Testis (tissue), 3 donors: ENCODE measurements around the gene CSNK1E. TPM values are rescaled to one million over a fixed set of nuclear protein-coding genes. Genes with fewer than 3 reads are reported as not detected.

ENCODE experiments used
- DNase-seq: peaks from one replicate; pipeline ENCODE4 v3.0.0-alpha.2; 2019
- H3K27ac ChIP-seq, 2 donors: fragments of 200-600 bp; sonication (generic); one replicate each; pipeline ENCODE4 v1.5.1; 2019
- H3K27me3 ChIP-seq: fragments of 200-600 bp; sonication (generic); one replicate; pipeline ENCODE4 v1.5.1; 2019
- H3K36me3 ChIP-seq: fragments of 200-600 bp; sonication (generic); one replicate; pipeline ENCODE4 v1.5.1; 2017; ENCODE audit warnings: low read depth; ENCODE audit errors: missing control alignments
- H3K4me1 ChIP-seq: fragments of 200-600 bp; sonication (generic); one replicate; pipeline ENCODE4 v1.5.1; 2019
- H3K4me3 ChIP-seq, 2 donors: fragments of 200-600 bp; sonication (generic); one replicate each; pipeline ENCODE4 v1.5.1; 2017 to 2019
- H3K9me3 ChIP-seq: fragments of 200-600 bp; sonication (generic); one replicate; pipeline ENCODE4 v1.5.1; 2017
- CTCF ChIP-seq, 3 experiments: fragments of 450-650 bp in 2 of 3; fragments of 200-600 bp in 1 of 3; sonication (generic) in 1 of 3; IDR thresholded peaks; one replicate each; pipeline ENCODE4 v1.5.1; 2016 to 2019; ENCODE audit warnings: antibody characterized with exemption in 3 of 3, mild to moderate bottlenecking in 2 of 3, moderate library complexity in 1 of 3
- POLR2A ChIP-seq: fragments of 450-650 bp; IDR thresholded peaks from one replicate; pipeline ENCODE4 v1.6.1; 2017; ENCODE audit warnings: antibody characterized with exemption, mild to moderate bottlenecking, moderate library complexity
- WGBS, 2 donors: methylation state at CpG; one replicate each; pipeline ENCODE4 v1.1.5; 2018; 5-methylcytosine and 5-hydroxymethylcytosine counted together
- intact Hi-C: fragments of 100-400 bp; cut with DNase I; formaldehyde crosslinking; loops from one replicate; pipeline ENCODE4 v1.15.1; 2023; ENCODE audit warnings: low total_unique reads
- polyA plus RNA-seq: library from polyadenylated mRNA; stranded (reverse); fragments of 350-450 nt; fragmentation: Illumina TruSeq; extraction: RNeasy Lipid Tissue Mini Kit (QIAGEN cat#74804); gene quantifications from one replicate; pipeline ENCODE4 v1.2.3, GENCODE V29; 2014; ENCODE audit warnings: low read depth, low replicate concordance; ENCODE audit not compliant: insufficient read depth
- total RNA-seq, 2 donors: library from RNA; depleted of rRNA; stranded (reverse); fragments of >200 nt; gene quantifications; one replicate each; pipeline ENCODE4 v1.2.3, GENCODE V29; 2016

Gene CSNK1E
- total and polyA plus RNA-seq, 3 donors from 2014 or later = 69.2 to 134 (median 133) TPM

DNA sequence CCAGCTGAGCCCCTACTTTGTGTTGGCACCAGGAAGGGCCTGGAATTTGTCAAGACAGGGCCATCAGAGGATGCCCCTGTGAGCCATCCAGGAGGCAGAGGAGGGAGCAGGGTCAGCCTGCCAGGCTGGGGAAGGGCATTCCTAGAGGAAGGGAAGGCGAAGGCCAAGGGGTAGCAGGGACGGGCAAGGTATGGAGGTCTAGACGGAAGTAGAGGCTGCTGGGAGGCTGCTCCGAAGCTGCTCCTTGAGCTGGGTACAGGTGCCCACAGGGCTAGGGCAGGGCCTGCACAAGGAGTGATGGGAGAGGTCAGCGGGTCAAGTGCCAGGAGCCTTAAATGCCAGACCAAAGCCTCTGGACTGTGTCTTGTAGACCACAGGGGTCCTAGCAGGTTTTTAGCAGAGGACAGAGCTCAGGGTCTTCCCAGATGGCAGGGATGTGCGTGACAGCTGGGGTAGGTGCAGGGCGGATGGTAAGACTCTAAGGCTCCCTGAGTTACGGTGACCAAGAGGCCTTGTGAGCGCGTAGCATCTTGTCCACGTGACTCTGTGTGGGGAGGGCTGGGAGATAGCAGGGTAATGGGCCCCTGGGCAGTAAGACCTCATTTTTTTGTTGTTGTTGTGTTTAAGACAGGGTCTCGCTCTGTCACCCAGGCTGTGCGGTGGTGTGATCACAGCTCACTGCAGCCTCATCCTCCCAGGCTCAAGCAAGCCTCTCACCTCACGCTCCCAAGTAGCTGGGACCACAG lies 31.7 kb upstream of the CSNK1E start:
- no peak overlapping the region for H3K4me3 ChIP-seq
- DNase-seq = no peak
- no peak overlapping the region for H3K27ac ChIP-seq
- no peak for TF ChIP-seq POLR2A
- TF ChIP-seq CTCF (IDR thresholded peaks at IDR 0.05) = no peak
- 88 to 94% methylated on average over 12 to 14 of the region's 14 CpGs for WGBS, 2 donors
- H3K9me3 ChIP-seq = no peaks in the 10 kb centered on the region
- intact Hi-C loops = no loop called here
- no peaks in the 10 kb centered on the region for H3K27me3 ChIP-seq
- H3K4me1 ChIP-seq = no peaks in the 10 kb centered on the region
- H3K36me3 ChIP-seq = no peaks in the 10 kb centered on the region

DNA sequence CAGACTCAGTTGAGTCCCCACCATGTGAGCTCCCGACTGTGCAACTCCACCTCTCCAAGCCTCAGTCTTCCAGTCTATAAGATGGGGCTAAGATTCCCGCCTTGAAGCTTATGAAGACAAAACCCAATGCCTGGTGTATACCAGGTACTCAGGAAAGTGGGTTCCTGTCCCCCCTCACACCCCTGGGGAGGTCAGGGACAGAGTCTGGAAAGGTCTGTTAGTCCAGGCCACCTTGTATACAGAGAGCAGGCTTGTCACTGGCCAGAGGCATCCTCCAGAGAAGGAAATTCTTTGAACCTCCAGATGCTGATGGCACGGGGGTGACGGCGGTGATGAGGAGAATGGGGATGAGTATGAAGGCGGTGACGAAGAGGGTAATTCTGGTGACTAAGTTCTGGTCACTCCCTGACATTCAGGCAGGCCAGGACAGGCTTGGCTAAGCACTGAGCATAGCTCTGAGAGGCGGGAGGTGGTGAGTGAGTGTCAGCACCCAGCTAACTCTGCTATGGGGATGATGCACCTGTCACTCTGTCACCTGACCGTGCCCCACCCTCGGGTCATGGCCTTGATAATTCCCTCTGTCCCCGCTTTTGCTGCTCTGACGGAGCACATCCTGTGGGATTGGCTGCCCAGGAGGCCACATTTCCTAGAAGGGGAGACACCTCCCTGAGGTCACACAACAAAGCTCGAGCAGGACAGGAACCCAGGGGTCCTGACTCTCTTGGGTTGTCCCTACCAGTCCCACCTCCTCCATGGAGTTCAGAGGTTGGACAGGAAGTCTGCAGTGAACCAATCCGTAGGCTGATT lies 30.9 kb upstream of the CSNK1E start:
- intact Hi-C loops = no loop called here
- WGBS, 2 donors = 84 to 88% methylated on average over 12 to 14 of the region's 14 CpGs

DNA sequence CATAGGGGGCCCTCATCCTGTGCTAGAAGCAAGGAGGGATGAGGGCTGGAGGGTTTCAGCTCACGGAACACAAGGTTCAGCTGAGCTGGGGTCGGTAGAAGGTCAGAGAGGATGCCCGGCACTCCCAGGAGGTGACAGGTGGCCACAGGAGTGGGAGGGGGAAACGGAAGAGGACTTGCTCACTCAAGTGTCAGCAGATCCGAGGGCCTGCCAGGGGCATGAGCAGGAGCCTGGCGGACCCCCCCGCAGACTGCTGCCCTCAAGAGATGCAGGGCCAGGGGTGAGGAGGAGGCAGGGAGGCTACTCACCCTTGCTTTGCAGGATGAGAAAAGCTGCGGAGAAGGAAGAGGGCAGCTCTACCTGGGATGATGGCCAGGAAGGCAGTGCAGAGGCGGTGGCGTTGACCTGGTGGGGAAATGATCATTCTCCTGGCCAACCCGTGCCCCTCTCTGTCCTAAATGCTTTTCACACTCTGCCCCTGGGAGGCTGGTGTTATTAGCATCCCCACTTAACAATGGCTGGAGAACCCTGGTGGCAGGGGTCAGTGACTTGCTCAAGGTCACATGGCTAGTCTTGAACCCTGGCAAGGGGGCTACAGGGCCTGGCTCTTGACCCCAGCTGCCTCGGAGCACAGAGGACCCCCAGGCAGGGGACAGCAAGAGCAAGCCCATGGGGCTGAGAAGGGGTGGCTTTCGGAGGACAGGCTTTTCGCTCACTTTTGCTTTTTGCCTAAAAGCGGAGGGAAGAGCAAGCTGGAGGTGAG lies 30.1 kb upstream of the CSNK1E start:
- 60 to 66% methylated on average over 13 to 15 of the region's 15 CpGs for WGBS, 2 donors
- no peaks in the 10 kb centered on the region for H3K9me3 ChIP-seq
- intact Hi-C loops = no loop called here
- no peaks in the 10 kb centered on the region for H3K36me3 ChIP-seq
- no peak for TF ChIP-seq CTCF (IDR thresholded peaks at IDR 0.05)
- TF ChIP-seq POLR2A = no peak
- no peaks in the 10 kb centered on the region for H3K4me1 ChIP-seq
- no peak overlapping the region for H3K27ac ChIP-seq
- no peak for DNase-seq
- no peaks in the 10 kb centered on the region for H3K27me3 ChIP-seq
- H3K4me3 ChIP-seq = no peak overlapping the region

More for the DNA sequence above, 30.9 kb upstream of the CSNK1E start:
- Histone ChIP-seq H3K9me3 (no peaks in the 10 kb centered on the region), H3K36me3 (no peaks in the 10 kb centered on the region), H3K4me1 (no peaks in the 10 kb centered on the region), H3K4me3 (no peak overlapping the region), H3K27ac (no peak overlapping the region), H3K27me3 (no peaks in the 10 kb centered on the region)
- TF ChIP-seq POLR2A (no peak), CTCF (IDR thresholded peaks at IDR 0.05) (no peak)
- no peak for DNase-seq

DNA sequence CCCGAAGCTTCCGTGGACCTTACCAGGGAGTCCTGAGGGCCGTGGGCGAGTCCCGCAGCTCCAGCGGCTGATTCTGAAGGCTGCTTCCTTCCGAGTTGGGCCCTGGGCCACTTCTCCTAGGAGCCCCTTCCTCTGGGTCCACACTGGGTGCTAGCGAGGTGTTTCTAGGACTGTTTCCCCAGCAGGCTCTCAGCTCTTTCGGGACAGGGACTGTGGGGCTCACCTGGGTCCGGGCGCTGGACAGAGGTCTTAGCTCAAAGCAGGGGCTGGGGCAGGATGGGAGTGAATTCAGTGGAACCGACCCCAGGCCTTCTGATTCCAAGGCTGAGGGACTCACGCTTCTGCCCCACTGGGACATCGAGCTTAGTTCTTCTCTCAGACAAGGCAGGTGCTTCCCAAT lies 29.3 kb upstream of the CSNK1E start:
- no peaks in the 10 kb centered on the region for H3K36me3 ChIP-seq
- H3K4me3 ChIP-seq = no peak overlapping the region
- intact Hi-C loops = no loop called here
- no peak overlapping the region for H3K27ac ChIP-seq
- no peaks in the 10 kb centered on the region for H3K27me3 ChIP-seq
- WGBS, 2 donors = 78 to 82% methylated on average over 10 to 14 of the region's 14 CpGs
- H3K9me3 ChIP-seq = no peaks in the 10 kb centered on the region
- no peak for TF ChIP-seq POLR2A
- no peak for TF ChIP-seq CTCF (IDR thresholded peaks at IDR 0.05)
- no peaks in the 10 kb centered on the region for H3K4me1 ChIP-seq
- no peak for DNase-seq
